ENCODE measurements around the gene MED25. TPM values are rescaled to one million over a fixed set of nuclear protein-coding genes. Genes with fewer than 3 reads are reported as not detected.

The MED25 gene
- total RNA-seq, 1 experiment from 2014 or later: 47.5 TPM

- TF ChIP-seq CTCF (conservative IDR thresholded peaks at IDR 0.05; ENCODE audit: low read depth, low read length) (no peak), EZH2phosphoT487 (IDR thresholded peaks at IDR 0.05; ENCODE audit: borderline replicate concordance, low read length) (no peak), EZH2 (IDR thresholded peaks at IDR 0.05; ENCODE audit: low read length, unreplicated experiment) (no peak)
- Histone ChIP-seq H3F3A (ENCODE audit: low read length, unreplicated experiment) (peaks cover 5% of the 10 kb centered on the region), H2AFZ (ENCODE audit: low read length) (no peak overlapping the region), H3K9me2 (replicated peaks; ENCODE audit: low read length) (no peaks in the 10 kb centered on the region), H3K27me3 (ENCODE audit: low read length) (no peaks in the 10 kb centered on the region), H3K27ac (ENCODE audit: low read length) (no peak overlapping the region), H3K36me3 (ENCODE audit: low read depth, low read length) (peaks cover 22% of the 10 kb centered on the region; the same call in 1 of the 2 replicates), H4K20me1 (ENCODE audit: low read length) (peaks cover 29% of the 10 kb centered on the region; the same call in 1 of the 2 replicates), H3K4me3 (ENCODE audit: low read length) (no peak overlapping the region), H3K79me2 (ENCODE audit: low read length) (peaks cover 34% of the 10 kb centered on the region), H3K4me1 (ENCODE audit: insufficient read depth, low read length) (peaks cover 19% of the 10 kb centered on the region), H3K9ac (ENCODE audit: low read length) (no peak overlapping the region), H3K4me2 (ENCODE audit: low read length) (no peak overlapping the region), H3K9me3 (ENCODE audit: low read length) (no peaks in the 10 kb centered on the region)
- no TSS peak for BruUV-seq (replicated peaks)
- POLR2A ChIA-PET (ENCODE audit: unreplicated experiment): no interaction called here
- ATAC-seq: no peak
- intact Hi-C loops (cut with micrococcal nuclease): loop anchor here (5.0 kb wide), 1 partner anchor 87 kb away; the partner anchor contains the start of gene AP2A1
- CTCF ChIA-PET: no interaction called here
- DNase-seq: no peak
These were observed 36.5 kb downstream of the MED25 start for GRCh38 chr19:49854378-49855263.

DNA sequence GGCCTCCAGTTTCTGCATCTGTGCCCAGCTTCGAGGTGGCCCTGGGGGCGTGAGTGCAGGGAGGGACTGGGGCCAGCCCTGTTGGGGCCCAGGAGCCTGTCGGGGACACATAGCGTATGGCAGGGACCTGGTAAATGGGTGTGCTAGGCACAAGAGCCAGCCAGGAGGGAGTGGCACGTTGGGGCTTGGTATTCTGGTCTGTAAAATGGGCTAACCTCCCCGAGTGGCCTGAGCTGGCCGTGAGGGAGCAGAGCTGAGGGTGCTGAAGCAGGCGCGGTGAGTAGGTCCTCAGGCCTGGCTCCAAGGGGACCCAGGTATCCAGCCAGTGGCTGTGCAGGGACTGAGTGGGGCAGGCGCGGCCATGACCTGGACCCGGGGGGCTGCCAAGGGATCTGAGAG, 37.2 kb downstream of the MED25 start:
- no TSS peak for BruUV-seq (replicated peaks)
- no peak overlapping the region for H3K4me3 ChIP-seq (ENCODE audit: low read length)
- no peaks in the 10 kb centered on the region for H3K27me3 ChIP-seq (ENCODE audit: low read length)
- H3K27ac ChIP-seq (ENCODE audit: low read length): no peak overlapping the region
- H3K9me2 ChIP-seq (replicated peaks; ENCODE audit: low read length): no peaks in the 10 kb centered on the region
- peaks cover 27% of the 10 kb centered on the region for H3K36me3 ChIP-seq (ENCODE audit: low read depth, low read length)
- no peak for ATAC-seq
- H2AFZ ChIP-seq (ENCODE audit: low read length): no peak overlapping the region
- ChIA-PET CTCF (no interaction called here), POLR2A (ENCODE audit: unreplicated experiment) (no interaction called here)
- H3K9ac ChIP-seq (ENCODE audit: low read length): no peak overlapping the region
- intact Hi-C loops (cut with micrococcal nuclease): no loop called here
- peaks cover 13% of the 10 kb centered on the region; the same call in 1 of the 2 replicates for H3K4me1 ChIP-seq (ENCODE audit: insufficient read depth, low read length)
- no peaks in the 10 kb centered on the region for H3K9me3 ChIP-seq (ENCODE audit: low read length)
- no peak for DNase-seq
- TF ChIP-seq CTCF (conservative IDR thresholded peaks at IDR 0.05; ENCODE audit: low read depth, low read length) (no peak), EZH2phosphoT487 (IDR thresholded peaks at IDR 0.05; ENCODE audit: borderline replicate concordance, low read length) (no peak), EZH2 (IDR thresholded peaks at IDR 0.05; ENCODE audit: low read length, unreplicated experiment) (no peak)
- H3F3A ChIP-seq (ENCODE audit: low read length, unreplicated experiment): peaks cover 5% of the 10 kb centered on the region
- peaks cover 29% of the 10 kb centered on the region; the same call in 1 of the 2 replicates for H4K20me1 ChIP-seq (ENCODE audit: low read length)
- no peak overlapping the region for H3K4me2 ChIP-seq (ENCODE audit: low read length)
- H3K79me2 ChIP-seq (ENCODE audit: low read length): peaks cover 29% of the 10 kb centered on the region
